LNCaP clone FGC (cell line): ENCODE results near the gene RGS9.

Experiments used
- DNase-seq: peaks from one replicate; pipeline ENCODE4 v3.0.0-alpha.2; 2011; ENCODE audit warnings: low read depth
- H3K4me3 ChIP-seq: 2 replicates; pipeline ENCODE4 v1.5.1; 2011; ENCODE audit warnings: mild to moderate bottlenecking, low read depth, low read length, control low read depth
- CTCF ChIP-seq: IDR thresholded peaks from 2 replicates; pipeline ENCODE4 v1.5.1; 2012; ENCODE audit warnings: mild to moderate bottlenecking; ENCODE audit not compliant: control insufficient read depth, insufficient read depth; ENCODE audit errors: extremely low read depth

RGS9 gene

GRCh38 chr17:65158622-65159021 lies 21.5 kb downstream of the RGS9 start:
- TF ChIP-seq CTCF: no peak
- H3K4me3 ChIP-seq: no peak overlapping the region
- DNase-seq: no peak

GRCh38 chr17:65160516-65160915 lies 23.3 kb downstream of the RGS9 start:
- no peak for TF ChIP-seq CTCF
- DNase-seq: no peak
- H3K4me3 ChIP-seq: no peak overlapping the region

- DNase-seq: no peak
- TF ChIP-seq CTCF: no peak
- no peak overlapping the region for H3K4me3 ChIP-seq
Measured at GRCh38 chr17:65163990-65164495, 26.9 kb downstream of the RGS9 start.

- DNase-seq: no peak
- no peak overlapping the region for H3K4me3 ChIP-seq
- TF ChIP-seq CTCF: no peak
Measured at GRCh38 chr17:65166787-65167186, 29.6 kb downstream of the RGS9 start.

- no peak for DNase-seq
- no peak for TF ChIP-seq CTCF
- no peak overlapping the region for H3K4me3 ChIP-seq
Measured at GRCh38 chr17:65167566-65167965, 30.4 kb downstream of the RGS9 start.

- DNase-seq: no peak
- TF ChIP-seq CTCF: no peak
- H3K4me3 ChIP-seq: no peak overlapping the region
Measured at GRCh38 chr17:65169691-65170090, 32.5 kb downstream of the RGS9 start.

GRCh38 chr17:65170839-65171238 lies 33.7 kb downstream of the RGS9 start:
- TF ChIP-seq CTCF: no peak
- H3K4me3 ChIP-seq: no peak overlapping the region
- peak; percentile 64 for DNase-seq
